G401.6 (cell line): Measurements from ENCODE around the gene VIPR1.
"Not testable (repeated sequence)": the region's sequence is repeated elsewhere in the genome, so short reads cannot be mapped to it uniquely, and the experiment has no call there.

Experiments used
- FAIRE-seq: peaks from 2 replicates; lab custom pipeline; 2012; peaks lifted over from hg19 to GRCh38; lab: Jason Lieb, UNC

The VIPR1 gene

GRCh38 chr3:42535981-42536784, 33.7 kb downstream of the VIPR1 start:
- no peak for FAIRE-seq

GRCh38 chr3:42537350-42537749, 34.9 kb downstream of the VIPR1 start:
- FAIRE-seq = no peak

GRCh38 chr3:42539871-42540714, 37.6 kb downstream of the VIPR1 start:
- FAIRE-seq = no peak

GRCh38 chr3:42541079-42541478, 38.6 kb downstream of the VIPR1 start:
- FAIRE-seq = no peak

- FAIRE-seq = no peak
These were observed 42.2 kb downstream of the VIPR1 start for GRCh38 chr3:42544492-42545283.

- no peak for FAIRE-seq
These were observed 42.9 kb downstream of the VIPR1 start for GRCh38 chr3:42545284-42545900.

GRCh38 chr3:42546691-42547213, 44.3 kb downstream of the VIPR1 start:
- no peak for FAIRE-seq

- no peak for FAIRE-seq
These were observed 45.0 kb downstream of the VIPR1 start for GRCh38 chr3:42547401-42547945.

GRCh38 chr3:42549131-42549530, 46.7 kb downstream of the VIPR1 start:
- no peak for FAIRE-seq

GRCh38 chr3:42550250-42550649, 47.8 kb downstream of the VIPR1 start:
- no peak for FAIRE-seq

GRCh38 chr3:42552830-42553229, 50.4 kb downstream of the VIPR1 start:
- no peak for FAIRE-seq

- no peak for FAIRE-seq
These were observed 53.7 kb downstream of the VIPR1 start for GRCh38 chr3:42556089-42556632.

GRCh38 chr3:42556817-42557216, 54.4 kb downstream of the VIPR1 start:
- not testable (repeated sequence) for FAIRE-seq

- FAIRE-seq = no peak
These were observed 55.4 kb downstream of the VIPR1 start for GRCh38 chr3:42557854-42558253.

- FAIRE-seq = no peak
These were observed 59.8 kb downstream of the VIPR1 start for GRCh38 chr3:42562047-42562907.

- FAIRE-seq = no peak
These were observed 67.2 kb downstream of the VIPR1 start for GRCh38 chr3:42569593-42570142.

- FAIRE-seq = peak; percentile 19
These were observed 69.8 kb downstream of the VIPR1 start for GRCh38 chr3:42572278-42572677.

- no peak for FAIRE-seq
These were observed 72.8 kb downstream of the VIPR1 start for GRCh38 chr3:42575137-42575741.

GRCh38 chr3:42578054-42578453, 75.6 kb downstream of the VIPR1 start:
- FAIRE-seq = no peak

GRCh38 chr3:42579346-42579745, 76.9 kb downstream of the VIPR1 start:
- not testable (repeated sequence) for FAIRE-seq
